NCI-H748 (cell line): ENCODE measurements around the gene SHOX.

ENCODE experiments used
- DNase-seq: peaks from one replicate; lab custom pipeline; 2025; ENCODE audit not compliant: unreplicated experiment; lab: John Stamatoyannopoulos, UW

SHOX gene

DNA sequence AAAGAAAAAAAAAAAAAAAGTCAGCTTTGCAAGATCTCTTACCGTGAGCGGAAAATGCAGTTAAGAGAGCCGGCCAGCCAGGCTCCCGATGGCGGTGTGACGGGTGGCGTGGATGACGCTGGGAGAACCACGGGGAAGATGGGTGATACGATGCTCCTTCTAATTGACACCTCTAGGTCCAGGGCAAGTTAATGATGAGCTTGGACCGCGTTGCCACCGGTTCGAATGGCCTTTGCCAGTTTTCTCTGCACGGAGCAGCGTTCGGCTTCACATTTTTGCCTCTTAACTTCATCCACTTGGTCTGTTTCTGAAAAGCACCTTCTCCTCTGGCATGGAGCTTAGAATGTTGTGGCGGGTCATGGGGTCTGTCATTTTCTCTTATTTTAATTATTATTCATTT lies 33.2 kb downstream of the SHOX start:
- no peak for DNase-seq

DNA sequence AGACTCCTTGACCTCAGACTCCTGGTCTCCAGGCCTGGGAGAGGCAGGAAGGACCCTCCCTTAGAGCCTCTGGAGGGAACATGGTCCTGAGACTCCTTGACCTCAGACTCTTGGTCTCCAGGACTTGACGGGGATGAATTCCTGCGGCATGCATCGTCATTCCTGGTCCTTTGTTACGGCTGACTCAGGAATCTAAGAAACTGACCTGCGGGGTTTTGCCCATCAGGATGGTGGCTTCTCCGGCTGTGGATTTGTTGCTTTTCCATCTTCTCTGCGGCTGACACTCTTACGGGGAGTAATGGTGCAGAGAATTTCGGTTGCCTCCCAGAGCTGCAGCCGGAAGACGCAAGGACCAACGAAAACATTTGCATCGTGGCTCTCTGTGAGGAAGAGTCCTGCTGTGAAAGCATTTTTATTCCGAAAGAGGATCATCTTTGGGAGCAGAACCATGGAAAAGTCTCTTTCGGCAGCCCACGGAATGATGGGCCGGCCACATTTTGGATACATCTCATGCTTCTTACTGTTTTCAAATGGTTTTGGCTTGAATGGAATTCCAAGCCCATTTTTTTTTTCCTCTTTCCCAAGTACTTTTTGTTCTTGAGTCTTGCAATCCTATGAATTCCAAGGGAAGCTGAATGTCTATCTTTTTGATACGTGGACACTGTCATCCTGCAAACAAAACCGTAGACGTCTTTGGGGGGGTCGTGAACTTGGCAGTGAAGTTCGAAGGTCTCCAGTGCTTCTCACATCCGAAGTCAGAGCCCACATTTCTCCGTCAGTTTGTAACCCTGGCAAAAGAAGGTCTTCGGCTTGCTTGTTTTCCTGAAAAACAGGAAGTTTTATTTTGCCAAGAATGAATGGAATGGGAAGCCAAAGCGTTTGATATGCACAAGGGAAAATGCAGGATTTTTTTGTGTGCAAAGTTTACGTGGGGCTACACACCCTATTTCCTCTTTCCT lies 36.5 kb downstream of the SHOX start:
- no peak for DNase-seq

DNA sequence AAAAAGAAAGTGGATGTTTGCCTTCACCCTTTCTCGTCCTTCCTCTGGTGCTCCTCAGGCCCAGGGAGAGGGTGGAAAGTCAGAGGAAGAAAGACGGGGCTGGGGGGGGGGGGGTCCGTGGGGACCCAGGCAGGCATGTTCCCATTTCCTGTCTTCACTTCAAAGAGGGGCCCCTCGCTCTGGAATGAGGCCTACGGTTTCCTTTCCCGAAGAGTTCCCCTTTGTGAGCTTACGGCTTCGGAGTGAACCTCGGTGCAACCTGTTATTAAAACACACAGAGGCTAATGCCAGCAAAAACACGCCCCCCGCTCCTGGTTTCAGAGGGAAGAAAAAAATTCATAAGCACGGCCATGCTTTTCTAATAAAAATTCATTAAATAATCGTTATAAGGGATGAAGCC lies 40.1 kb downstream of the SHOX start:
- DNase-seq, result no peak

DNA sequence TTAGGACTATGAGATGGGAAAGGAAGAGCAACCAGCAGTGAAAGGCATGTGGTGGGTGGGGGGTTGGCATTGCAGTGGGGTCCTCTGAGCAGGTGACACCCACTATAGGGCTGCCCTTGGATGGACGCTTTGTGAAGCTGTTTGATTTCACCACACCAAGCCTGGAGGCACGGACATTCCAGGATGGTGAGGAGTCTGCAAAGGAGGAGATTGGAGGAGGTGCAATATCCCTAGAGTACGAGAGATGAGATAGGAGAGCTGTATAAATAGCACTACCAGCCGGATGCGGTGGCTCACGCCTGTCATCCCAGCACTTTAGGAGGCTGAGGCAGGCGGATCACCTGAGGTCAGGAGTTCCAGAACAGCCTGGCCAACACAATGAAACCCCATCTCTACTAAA lies 42.3 kb downstream of the SHOX start:
- no peak for DNase-seq

DNA sequence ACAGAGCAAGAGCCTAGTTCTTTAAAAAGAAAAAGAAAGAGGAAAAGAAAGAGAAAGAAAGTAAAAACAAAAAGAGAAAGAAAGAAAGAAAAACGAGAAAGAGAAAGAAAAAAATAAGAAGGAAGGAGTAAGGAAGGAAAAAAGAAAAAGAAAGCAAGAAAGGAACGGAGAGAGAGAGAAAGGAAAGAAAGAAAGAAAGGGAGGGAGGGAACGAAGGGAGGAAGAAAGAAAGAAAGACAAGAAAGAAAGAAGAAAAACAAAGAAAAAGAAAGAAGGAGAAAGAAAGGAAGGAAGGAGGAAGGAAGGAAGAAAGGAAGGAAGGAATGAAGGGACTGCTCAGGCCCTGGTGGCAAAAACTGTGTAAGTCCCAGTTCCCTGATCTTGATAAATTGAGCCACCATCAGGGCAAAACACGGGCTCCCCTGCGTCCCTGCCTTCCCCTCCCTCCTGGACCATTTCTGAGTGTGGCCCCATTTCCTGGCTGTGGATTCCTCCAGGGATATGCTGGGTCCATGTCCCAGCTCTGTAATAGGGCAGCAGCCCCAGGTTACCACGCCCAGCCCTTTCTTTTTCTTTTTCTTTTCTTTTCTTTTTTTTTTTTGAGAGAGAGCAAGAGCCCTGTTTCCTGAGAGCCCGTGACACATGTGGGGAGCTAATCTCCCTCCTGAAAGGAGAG lies 44.8 kb downstream of the SHOX start:
- no peak for DNase-seq

DNA sequence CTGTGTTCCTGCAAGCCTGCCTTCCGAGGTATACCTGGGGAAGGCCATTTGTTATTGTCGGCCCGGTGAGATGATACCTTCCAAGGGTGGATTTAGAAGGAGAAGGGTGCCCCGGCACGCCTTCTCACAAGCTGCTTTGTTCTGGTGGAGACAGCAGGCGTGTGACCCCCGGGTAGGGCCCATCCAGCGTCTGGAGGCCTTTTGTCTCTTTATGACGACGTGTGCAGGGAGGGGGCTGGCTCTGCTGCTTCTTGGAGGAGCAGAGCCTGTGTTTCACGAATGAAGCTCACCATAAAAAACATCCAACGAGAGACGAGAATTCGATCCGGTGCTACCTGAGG lies 45.3 kb downstream of the SHOX start:
- no peak for DNase-seq

DNA sequence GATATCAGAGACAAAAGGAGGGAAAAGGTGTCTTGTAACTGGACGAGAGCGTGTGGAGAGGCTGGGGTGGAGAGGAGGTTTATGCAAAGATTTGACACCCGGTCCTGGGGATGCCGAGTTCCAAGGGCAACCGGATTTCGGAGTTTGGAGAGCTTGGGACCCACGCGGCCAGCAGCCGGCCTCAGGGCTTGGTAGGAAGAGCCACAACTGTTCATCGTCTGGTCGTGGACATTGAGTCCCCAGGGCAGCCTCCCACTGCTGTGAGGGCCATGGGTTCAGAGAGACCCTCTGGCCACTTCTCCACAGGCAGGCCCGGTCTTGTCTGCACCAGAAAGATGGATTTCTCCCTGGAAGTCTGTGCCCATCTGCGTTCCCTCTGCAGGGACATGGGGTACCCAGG lies 46.8 kb downstream of the SHOX start:
- no peak for DNase-seq

DNA sequence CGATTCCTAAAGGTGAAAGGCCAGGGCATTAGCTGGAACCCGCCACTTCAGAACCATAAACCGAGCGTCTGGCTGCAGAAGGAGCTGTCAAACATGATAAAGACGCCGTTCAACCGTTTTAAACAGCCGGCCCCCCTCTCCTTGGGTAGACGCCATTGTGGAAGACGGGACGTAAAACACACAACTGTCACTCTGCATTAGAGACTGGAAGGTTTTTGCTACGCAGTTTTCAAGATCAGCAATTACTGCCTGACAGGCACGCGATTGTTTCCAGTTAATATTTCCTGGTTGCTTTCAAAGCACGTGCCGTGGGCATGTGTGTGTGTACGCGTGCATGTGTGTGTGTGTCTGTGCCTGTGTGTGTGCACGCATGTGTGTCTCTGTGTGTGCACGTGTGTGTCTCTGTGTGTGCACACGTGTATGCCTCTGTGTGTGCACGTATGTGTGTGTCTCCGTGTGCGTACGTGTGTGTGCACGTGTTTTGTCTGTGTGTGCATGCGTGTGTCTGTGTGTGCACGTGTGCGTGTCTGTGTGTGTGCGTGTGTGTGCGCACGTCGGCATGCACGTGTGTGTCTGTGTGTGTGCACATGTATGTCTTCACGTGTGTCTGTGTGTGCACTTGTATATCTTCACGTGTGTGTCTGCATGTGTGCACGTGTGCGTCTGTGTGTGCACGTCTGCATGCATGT lies 48.8 kb downstream of the SHOX start:
- DNase-seq, result no peak

DNA sequence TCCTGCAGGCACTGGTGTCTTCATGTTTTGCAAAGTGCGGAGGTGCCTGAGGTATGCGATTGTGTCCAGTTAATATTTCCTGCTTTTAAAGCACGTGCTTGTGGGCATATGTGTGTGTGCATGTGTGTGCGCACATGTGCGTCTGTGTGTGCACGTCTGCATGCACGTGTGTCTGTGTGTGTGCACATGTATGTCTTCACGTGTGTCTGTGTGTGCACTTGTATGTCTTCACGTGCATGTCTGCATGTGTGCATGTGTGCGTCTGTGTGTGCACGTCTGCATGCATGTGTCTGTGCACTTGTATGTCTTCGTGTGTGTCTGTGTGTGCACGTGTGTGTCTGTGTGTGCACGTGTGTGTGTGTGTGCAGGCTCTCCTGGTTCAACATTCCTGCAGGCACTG lies 49.5 kb downstream of the SHOX start:
- DNase-seq, result no peak

DNA sequence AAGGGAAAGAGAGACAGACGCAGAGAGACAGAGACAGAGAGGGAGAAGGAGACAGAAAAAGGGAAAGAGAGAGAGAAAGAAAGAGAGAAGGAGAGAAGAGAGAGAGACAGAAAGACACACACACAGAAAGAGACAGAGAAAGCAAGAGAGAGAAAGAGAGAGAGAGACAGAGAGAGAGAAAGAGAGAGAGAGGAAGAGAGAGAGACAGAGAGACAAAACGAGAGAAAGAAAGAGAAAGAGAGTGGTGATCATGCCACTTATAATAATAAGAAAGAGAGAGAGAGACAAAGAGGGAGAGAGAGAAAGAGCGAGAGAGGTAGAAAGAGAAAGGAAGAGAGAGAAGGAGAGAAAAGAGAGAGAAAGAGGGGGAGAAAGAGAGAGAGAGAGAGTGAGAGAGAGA lies 51.4 kb downstream of the SHOX start:
- DNase-seq, result no peak

DNA sequence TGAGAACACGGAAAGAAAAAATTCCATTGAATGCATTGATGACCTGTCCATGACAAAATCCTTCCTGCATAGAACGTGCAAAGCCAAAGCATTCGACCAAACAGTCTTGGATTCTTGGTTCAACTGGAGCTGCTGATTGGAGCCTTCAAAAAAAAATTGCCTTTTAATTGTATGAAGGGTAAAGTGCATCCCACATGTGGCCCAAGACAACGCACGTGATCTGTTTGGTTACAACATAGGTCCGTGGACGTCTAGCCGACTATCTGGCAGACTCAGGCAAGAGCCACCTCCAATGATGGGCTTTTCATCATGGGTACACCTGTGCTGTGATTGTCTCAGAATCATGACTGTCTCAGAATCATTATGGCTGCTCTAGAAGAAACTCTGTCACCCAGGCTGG lies 52.3 kb downstream of the SHOX start:
- DNase-seq, result no peak

DNA sequence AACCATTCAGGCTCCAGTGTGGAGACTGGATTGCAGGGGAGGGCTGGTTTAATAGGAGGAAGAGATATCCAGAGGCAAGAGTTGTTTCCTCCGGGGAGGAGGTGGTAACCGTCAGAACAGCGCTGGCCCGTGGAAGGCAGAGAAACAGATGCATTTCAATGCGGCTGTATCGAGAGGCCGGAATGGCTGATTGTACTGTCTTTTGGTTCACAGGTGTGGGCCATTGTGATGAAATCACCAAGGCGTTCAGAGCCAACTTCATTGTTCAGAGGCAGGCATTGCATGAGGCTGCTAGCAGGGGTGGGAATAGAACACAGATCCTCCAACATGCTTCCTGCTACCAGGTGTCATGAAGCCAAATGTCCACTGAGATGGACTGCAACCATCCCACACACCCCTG lies 53.0 kb downstream of the SHOX start:
- no peak for DNase-seq

DNA sequence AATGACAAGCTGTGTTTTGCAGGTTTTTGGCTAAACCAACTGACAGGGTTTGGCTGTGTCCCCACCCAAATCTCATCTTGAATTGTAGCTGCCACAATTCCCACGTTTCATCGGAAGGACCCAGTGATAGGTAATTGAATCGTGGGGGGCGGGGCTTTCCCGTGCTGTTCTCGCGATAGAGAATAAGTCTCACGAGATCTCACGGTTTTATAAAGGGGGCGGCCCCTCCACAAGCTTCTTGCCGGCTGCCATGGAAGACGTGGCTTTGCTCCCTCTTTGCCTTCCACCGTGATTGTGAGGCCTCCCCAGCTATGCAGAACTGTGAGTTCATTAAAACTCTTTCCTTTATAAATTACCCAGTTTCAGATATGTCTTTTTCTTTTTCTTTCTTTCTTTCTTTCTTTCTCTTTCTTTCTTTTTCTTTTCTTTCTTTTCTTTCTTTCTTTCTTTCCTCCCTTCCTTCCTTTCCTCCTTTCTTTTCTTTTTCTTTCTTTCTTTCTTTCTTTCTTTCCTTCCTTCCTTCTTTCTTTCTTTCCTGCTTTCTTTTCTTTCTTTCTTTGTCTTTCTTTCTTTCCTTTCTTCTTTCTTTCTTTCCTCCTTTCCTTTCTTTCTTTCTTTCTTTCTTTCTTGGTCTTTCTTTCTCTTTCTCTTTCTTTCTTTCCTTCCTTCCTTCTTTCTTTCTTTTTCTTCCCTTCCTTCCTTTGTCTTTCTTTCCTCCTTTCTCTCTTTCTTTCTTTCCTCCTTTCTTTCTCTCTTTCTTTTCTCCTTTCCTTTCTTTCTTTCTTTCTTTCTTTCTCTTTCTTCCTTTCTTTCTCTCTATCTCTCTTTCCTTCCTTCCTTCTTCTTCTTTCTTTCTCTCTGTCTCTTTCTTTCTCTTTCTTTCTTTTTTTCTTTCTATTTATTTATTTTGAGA lies 54.8 kb downstream of the SHOX start:
- DNase-seq, result no peak

DNA sequence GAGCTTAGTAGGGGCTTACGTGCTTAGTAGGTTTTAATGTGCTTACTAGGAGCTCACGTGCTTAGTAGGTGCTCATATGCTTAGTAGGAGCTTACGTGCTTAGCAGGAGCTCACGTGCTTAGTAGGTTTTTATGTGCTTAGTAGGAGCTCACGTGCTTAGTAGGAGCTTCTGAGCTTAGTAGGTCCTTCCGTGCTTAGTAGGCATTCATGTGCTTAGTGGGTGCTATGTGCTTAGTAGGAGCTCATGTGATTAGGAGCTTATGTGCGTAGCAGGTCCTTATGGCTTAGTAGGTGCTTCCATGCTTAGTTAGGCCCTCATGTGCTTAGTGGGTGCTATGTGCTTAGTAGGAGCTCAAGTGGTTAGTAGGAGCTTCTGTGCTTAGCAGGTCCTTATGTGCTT lies 59.4 kb downstream of the SHOX start:
- DNase-seq, result no peak

DNA sequence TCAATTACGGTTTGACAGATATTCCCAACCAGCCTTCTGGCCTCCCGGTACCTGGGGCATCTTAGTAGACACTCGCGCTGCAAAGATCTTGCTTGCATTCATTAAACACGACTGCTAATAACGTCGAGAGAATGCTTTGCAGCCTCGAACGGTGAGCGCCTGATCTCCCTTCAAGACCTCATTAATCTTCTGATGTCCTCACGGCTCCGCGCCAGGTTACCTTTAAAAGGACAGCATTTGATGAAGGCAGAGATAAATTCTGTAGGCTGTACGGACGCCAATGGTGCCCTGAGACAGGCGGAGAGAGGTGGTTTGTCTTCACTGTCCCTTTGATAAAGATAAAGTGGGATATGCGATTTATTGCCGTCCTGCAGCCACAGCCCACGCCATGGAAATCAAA lies 64.2 kb downstream of the SHOX start:
- no peak for DNase-seq

DNA sequence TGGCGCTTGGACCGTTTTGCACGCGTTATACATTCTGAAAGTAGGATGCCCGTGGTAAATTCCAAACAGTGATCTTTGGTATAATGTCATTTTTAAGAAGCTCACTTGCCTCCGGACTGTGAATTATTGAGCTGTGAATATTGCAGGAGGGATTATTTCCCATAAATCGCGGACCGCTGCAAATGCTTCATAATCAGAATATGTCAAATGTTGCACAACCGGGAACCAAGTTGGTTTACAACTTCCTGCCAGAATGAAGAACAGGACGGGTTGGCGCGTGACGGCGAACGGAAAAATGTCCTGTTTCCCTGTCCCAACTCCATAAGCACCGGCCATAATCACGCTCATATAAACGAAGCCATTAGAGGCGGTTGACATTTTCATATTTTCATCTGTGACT lies 67.6 kb downstream of the SHOX start:
- no peak for DNase-seq

DNA sequence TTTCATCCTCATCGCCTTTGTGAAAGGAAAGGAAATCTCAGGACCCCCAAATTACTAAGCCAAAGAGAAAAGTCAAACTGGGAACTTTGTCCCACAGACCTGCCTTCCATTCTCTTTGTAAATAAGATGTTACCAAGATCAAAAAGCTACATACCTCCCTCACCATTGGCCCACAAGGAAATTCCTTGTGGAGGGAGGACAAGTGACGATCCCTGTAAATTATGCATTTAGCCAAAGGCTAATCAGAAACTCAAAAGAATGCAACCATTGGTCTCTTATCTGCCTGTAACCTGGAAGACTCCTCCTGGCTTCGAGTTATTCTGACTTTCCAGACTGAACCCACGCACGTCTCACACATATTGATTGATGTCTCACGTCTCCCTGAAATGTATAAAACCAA lies 70.3 kb downstream of the SHOX start:
- no peak for DNase-seq

DNA sequence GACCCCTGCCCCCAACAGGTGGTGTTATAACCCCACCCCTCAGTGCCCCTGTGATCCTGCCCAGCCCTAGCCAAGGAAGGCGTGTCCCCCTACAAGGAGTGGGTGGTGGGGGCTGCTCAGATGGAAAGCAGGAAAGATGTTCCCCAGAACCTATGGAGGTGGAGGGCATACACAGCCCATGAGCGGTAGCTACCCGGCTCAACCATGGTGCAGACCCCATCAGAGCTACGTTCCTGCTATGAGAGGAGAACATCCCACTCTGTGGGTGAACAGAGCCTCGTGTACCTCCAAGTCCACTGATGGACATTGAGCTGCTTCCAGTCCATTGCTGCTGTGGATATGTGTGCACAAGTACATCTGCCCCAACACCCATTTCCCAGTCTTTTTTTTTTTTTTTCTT lies 71.1 kb downstream of the SHOX start:
- DNase-seq, result no peak

DNA sequence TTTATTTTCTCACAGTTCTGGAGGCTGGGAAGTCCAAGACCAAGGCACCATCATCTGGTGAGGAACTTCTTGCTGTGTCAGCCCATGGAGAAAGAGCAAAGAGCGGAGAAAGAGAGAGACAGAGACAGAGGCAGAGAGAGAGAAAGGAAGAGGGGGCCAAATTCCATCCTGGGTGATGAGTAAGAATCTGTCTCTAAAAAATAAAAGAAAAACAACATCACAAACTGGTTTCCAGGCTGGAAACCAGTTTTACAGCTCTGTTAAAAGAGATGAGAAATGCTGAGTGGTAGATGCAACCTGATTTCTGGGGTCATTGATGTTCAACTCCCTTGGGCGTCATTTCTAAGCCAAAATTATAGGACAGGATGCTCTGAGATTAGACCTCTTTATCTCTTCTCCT lies 72.9 kb downstream of the SHOX start:
- no peak for DNase-seq

DNA sequence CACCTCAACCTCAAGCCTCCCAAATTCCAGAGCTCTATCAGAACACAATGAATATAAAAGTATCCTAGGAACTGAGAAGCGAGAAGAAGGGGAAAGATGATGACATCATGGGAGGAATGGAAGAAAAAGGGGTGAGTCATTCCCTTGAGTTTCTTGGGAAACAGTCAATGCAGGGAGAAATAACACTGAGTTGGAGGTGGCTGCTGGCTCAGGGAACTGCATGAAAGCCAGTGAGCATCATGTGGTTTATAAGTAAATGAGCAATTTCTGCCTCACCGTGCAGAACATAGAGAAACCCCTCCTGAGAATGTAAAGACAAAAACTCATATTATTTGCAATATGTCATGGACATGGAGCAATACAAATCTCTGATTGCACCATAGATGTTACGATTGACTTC lies 73.3 kb downstream of the SHOX start:
- DNase-seq, result no peak
